ENCODE results near the gene ARID2.

ARID2 gene

GRCh38 chr12:45688183-45688582 lies 41.3 kb upstream of the ARID2 start:
- no peak for DNase-seq (ENCODE audit: insufficient read length, low spot score)
- TF ChIP-seq CTCF (IDR thresholded peaks at IDR 0.05; ENCODE audit: insufficient read depth, missing control alignments), result no peak
- FAIRE-seq, result no peak

GRCh38 chr12:45695035-45695434 lies 34.5 kb upstream of the ARID2 start:
- no peak for TF ChIP-seq CTCF (IDR thresholded peaks at IDR 0.05; ENCODE audit: insufficient read depth, missing control alignments)
- no peak for FAIRE-seq
- no peak for DNase-seq (ENCODE audit: insufficient read length, low spot score)

- DNase-seq (ENCODE audit: insufficient read length, low spot score), result no peak
- no peak for FAIRE-seq
- TF ChIP-seq CTCF (IDR thresholded peaks at IDR 0.05; ENCODE audit: insufficient read depth, missing control alignments), result no peak
Measured at GRCh38 chr12:45695606-45696005, 33.9 kb upstream of the ARID2 start.

GRCh38 chr12:45696049-45696448 lies 33.5 kb upstream of the ARID2 start:
- DNase-seq (ENCODE audit: insufficient read length, low spot score) (no peak), FAIRE-seq (no peak)
- TF ChIP-seq CTCF (IDR thresholded peaks at IDR 0.05; ENCODE audit: insufficient read depth, missing control alignments), result no peak

- no peak for TF ChIP-seq CTCF (IDR thresholded peaks at IDR 0.05; ENCODE audit: insufficient read depth, missing control alignments)
- FAIRE-seq (no peak), DNase-seq (ENCODE audit: insufficient read length, low spot score) (no peak)
Measured at GRCh38 chr12:45697371-45697770, 32.1 kb upstream of the ARID2 start.

- no peak for TF ChIP-seq CTCF (IDR thresholded peaks at IDR 0.05; ENCODE audit: insufficient read depth, missing control alignments)
- no peak for DNase-seq (ENCODE audit: insufficient read length, low spot score)
- FAIRE-seq, result no peak
Measured at GRCh38 chr12:45701296-45701695, 28.2 kb upstream of the ARID2 start.

- DNase-seq (ENCODE audit: insufficient read length, low spot score) (no peak), FAIRE-seq (no peak)
- no peak for TF ChIP-seq CTCF (IDR thresholded peaks at IDR 0.05; ENCODE audit: insufficient read depth, missing control alignments)
Measured at GRCh38 chr12:45703942-45704341, 25.6 kb upstream of the ARID2 start.
